ENCODE data around the gene NOP9. TPM values are rescaled to one million over a fixed set of nuclear protein-coding genes. Genes with fewer than 3 reads are reported as not detected.

The NOP9 gene, protein sequence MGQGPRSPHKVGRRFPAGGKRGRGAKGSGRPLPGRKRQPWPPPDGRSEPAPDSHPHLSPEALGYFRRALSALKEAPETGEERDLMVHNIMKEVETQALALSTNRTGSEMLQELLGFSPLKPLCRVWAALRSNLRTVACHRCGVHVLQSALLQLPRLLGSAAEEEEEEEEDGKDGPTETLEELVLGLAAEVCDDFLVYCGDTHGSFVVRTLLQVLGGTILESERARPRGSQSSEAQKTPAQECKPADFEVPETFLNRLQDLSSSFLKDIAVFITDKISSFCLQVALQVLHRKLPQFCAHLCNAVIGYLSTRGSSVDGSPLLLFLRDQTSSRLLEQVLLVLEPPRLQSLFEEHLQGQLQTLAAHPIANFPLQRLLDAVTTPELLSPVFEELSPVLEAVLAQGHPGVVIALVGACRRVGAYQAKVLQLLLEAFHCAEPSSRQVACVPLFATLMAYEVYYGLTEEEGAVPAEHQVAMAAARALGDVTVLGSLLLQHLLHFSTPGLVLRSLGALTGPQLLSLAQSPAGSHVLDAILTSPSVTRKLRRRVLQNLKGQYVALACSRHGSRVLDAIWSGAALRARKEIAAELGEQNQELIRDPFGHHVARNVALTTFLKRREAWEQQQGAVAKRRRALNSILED
- total RNA-seq (2022) (35.1 and 38.3 TPM in 2 replicates), Bru-seq, nascent RNA (percentile 86 among the genes with signal in this experiment), BruChase-seq, experiment 1, labeled RNA remaining after a 2-hour chase (percentile 89 among the genes with signal in this experiment), BruChase-seq, experiment 2, labeled RNA remaining after a 6-hour chase (percentile 95 among the genes with signal in this experiment)
- long read RNA-seq, full-length matches to known transcripts: 1 of 2 reads
- long read RNA-seq, partial matches to known transcripts: 1 of 2 reads
- long read RNA-seq, other reads (novel, unspliced or antisense): 0 of 2 reads

DNA sequence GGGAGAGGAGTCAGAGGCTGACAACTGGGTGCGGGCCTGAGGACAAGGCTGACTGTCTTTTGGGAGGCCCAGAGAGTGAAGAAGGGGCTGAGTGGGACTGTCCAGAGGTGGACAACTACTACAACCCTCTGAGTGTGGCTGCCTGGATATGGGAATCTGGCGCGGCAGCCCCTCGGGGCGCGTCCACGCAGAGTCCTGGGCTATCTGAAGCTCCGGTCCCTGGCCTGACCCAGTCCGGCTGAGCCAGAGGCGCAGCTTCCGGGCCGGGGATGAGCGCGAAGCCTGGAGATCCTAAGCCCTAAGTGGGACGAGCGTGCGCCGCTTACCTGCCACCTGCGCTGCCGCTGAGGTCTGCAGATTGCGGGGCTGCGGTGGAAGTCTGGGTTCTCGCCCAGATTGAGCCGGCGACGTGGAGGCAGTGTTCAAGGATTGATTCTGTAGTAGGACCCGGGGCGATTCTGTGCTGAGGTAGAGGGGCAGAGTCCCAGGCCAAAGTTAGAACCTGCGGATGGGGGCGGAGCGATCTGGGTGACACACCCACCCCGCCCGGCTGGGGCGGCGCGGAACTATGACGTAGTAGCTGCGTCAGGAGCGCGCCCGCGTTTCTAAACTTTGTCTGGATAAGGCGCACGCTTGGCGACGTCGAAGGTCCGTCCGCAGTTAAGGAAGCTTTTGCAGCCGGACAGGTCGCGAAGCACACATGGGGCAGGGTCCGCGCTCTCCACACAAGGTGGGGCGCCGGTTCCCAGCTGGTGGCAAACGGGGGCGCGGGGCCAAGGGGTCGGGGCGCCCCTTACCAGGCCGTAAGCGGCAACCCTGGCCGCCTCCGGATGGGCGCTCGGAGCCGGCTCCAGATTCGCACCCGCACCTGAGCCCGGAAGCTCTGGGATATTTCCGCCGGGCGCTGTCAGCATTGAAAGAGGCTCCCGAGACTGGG, at the start of gene NOP9, which contains the start of gene DHRS1:
TSS of gene NOP9 (plus strand) at position 596 of the 937 bp plus-strand sequence. CDS start at position 701, 105 bp downstream.
TSS of gene DHRS1 (minus strand) at position 526 of the 937 bp plus-strand sequence. CDS start 674 bp downstream, outside the sequence.
- peak within 1 kb of the TSS; percentile 94 for H3K27ac Mint-ChIP-seq (ENCODE audit: unreplicated experiment)

DNA sequence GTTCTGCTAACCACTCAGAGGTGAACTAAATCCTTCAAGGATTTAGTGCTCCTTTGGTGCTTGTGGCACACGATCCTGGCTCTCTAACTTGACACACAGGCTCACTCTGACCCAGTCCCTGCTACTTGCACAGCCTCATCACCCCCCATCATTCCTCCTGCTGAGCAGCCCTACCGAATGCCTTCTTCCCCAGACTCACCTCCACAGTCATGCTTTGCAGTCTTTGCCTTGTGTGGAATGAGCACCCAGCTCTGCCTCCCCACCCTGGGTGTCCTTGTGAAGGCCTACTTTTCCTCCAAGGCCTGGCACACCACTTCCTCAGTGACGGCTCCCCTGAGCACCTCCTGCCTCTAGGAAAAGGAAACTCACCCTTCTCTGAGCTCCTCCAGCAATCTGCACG, 49.3 kb upstream of the NOP9 start:
- DNase-seq: no peak
- Mint-ChIP-seq H3K4me3 (ENCODE audit: unreplicated experiment) (no peak overlapping the region), H3K27me3 (ENCODE audit: insufficient read depth, unreplicated experiment) (no peaks in the 10 kb centered on the region), H3K27ac (ENCODE audit: unreplicated experiment) (no peak overlapping the region), H3K36me3 (ENCODE audit: insufficient read depth, unreplicated experiment) (no peaks in the 10 kb centered on the region), H3K9me3 (ENCODE audit: unreplicated experiment) (no peaks in the 10 kb centered on the region), H3K4me1 (ENCODE audit: low read depth, unreplicated experiment) (no peaks in the 10 kb centered on the region)
- intact Hi-C loops (cut with micrococcal nuclease; ENCODE audit: unreplicated experiment): no loop called here
- Histone ChIP-seq H3K4me1 (peaks cover 13% of the 10 kb centered on the region), H3K4me3 (ENCODE audit: low read depth, low read length) (no peak overlapping the region), H3K9me3 (no peaks in the 10 kb centered on the region), H3K36me3 (ENCODE audit: control insufficient read depth, insufficient read depth, low read length) (no peaks in the 10 kb centered on the region; the same call in 1 of the 2 replicates), H3K27me3 (replicated peaks; ENCODE audit: control insufficient read depth, insufficient read depth, low read length) (no peaks in the 10 kb centered on the region)
- POLR2A ChIA-PET: interaction anchor here (1.2 kb wide), 1 partner anchor 21 kb away, joined by 3 read pairs; the partner anchor contains the start of gene RABGGTA
- TF ChIP-seq, protein P1, sequence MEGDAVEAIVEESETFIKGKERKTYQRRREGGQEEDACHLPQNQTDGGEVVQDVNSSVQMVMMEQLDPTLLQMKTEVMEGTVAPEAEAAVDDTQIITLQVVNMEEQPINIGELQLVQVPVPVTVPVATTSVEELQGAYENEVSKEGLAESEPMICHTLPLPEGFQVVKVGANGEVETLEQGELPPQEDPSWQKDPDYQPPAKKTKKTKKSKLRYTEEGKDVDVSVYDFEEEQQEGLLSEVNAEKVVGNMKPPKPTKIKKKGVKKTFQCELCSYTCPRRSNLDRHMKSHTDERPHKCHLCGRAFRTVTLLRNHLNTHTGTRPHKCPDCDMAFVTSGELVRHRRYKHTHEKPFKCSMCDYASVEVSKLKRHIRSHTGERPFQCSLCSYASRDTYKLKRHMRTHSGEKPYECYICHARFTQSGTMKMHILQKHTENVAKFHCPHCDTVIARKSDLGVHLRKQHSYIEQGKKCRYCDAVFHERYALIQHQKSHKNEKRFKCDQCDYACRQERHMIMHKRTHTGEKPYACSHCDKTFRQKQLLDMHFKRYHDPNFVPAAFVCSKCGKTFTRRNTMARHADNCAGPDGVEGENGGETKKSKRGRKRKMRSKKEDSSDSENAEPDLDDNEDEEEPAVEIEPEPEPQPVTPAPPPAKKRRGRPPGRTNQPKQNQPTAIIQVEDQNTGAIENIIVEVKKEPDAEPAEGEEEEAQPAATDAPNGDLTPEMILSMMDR (IDR thresholded peaks at IDR 0.05; ENCODE audit: insufficient read depth in 1 of 2, low read depth in 1 of 2, low read length in 1 of 2, severe bottlenecking in 1 of 2, unreplicated experiment in 1 of 2): no peak
- CTCF ChIA-PET: interaction anchor here (2.5 to 2.9 kb wide), 2 partner anchors 8 to 47 kb away, joined by 16 read pairs; partner anchors contain the start of gene TINF2
- BruUV-seq (replicated peaks): no TSS peak

More for the DNA sequence above, at the start of gene NOP9, which contains the start of gene DHRS1:
- ChIA-PET POLR2A (interaction anchor here (0.6 to 3.1 kb wide), 4 partner anchors 8 to 57 kb away, joined by 4 to 36 read pairs (median 4); partner anchors contain the start of genes CIDEB and TINF2), CTCF (interaction anchor here (0.6 to 5.8 kb wide), 10 partner anchors 8 to 137 kb away, joined by 3 to 157 read pairs (median 4); partner anchors contain the start of genes CIDEB, MDP1 and TINF2)
- TF ChIP-seq, protein P1 (IDR thresholded peaks at IDR 0.05; ENCODE audit: insufficient read depth in 1 of 2, low read depth in 1 of 2, low read length in 1 of 2, severe bottlenecking in 1 of 2, unreplicated experiment in 1 of 2): no peak
- Histone ChIP-seq H3K4me1 (peaks cover 5% of the 10 kb centered on the region), H3K4me3 (ENCODE audit: low read depth, low read length) (peak within 1 kb of the TSS; percentile 88), H3K9me3 (no peaks in the 10 kb centered on the region), H3K27me3 (replicated peaks; ENCODE audit: control insufficient read depth, insufficient read depth, low read length) (no peaks in the 10 kb centered on the region), H3K36me3 (ENCODE audit: control insufficient read depth, insufficient read depth, low read length) (peaks cover 2% of the 10 kb centered on the region)
- DNase-seq: peak; percentile 89 to 93
- no peaks in the 10 kb centered on the region for H3K27me3 Mint-ChIP-seq (ENCODE audit: insufficient read depth, unreplicated experiment)
- peaks cover 15% of the 10 kb centered on the region for H3K4me1 Mint-ChIP-seq (ENCODE audit: low read depth, unreplicated experiment)
- H3K4me3 Mint-ChIP-seq (ENCODE audit: unreplicated experiment): peak within 1 kb of the TSS; percentile 96
- H3K36me3 Mint-ChIP-seq (ENCODE audit: insufficient read depth, unreplicated experiment): peaks cover 52% of the 10 kb centered on the region
- no peaks in the 10 kb centered on the region for H3K9me3 Mint-ChIP-seq (ENCODE audit: unreplicated experiment)
- intact Hi-C loops (cut with micrococcal nuclease; ENCODE audit: unreplicated experiment): loop anchor here (1.0 kb wide), 1 partner anchor 9 kb away; no protein-coding TSS in a partner anchor
- TSS peak; percentile 82 for BruUV-seq (replicated peaks)
